Suppressor macrophage treated with lipopolysaccharide for 1 hour (primary cell): ENCODE results near the gene PAIP2.
"Not testable (repeated sequence)": the region's sequence is repeated elsewhere in the genome, so short reads cannot be mapped to it uniquely, and the experiment has no call there.

Experiments
- DNase-seq, 3 donors: peaks; one replicate each; pipeline ENCODE4 v3.0.0-alpha.2; 2020 to 2022

The PAIP2 gene

GRCh38 chr5:139379626-139380449 is 38.2 kb downstream of the PAIP2 start:
- DNase-seq = no peak

DNA sequence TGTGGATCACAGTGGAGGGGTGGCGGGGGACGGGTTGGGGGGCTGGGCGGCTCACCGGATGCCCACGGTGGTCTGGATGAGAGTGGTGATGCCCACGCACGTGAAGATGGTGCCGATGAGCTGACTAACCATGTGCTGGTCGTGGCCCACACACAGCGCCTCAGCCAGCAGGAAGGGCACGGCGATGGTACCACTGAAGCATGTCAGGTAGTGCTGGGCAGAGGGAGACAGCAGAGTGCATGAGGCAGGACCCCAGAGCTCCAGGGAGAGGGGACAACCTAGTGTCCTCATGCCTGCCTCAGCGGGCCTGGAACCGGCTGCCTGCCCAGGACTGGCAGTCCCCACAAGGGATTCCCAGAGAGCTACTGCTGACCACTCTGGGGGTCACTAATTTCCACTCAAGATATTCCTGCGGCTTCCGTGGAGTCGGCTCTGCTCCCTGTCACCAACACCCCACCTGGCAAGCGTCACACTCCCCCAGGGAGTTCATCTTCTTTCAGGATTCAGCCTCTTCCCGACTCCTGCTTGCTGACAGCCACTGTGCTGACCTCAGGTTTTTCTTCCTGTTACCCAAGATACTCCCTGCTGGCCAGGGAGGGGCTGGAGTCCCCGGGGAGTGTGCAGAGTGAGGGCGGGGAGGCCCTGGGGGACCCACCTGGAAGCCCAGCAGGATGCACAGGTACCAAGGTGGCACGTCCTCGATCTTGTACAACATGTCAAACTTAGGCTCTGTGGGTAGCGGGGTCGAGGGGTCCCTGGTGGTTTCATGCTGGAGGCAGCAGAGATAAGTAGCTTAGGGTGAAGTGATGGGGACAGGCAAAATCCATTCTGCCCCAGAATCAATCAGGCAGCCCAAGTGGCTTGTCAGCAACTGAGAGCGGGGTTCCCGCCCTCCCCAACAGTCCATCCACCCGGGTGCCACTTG is 40.4 kb downstream of the PAIP2 start:
- no peak for DNase-seq

- DNase-seq = no peak
Measured at GRCh38 chr5:139382807-139383206, 41.2 kb downstream of the PAIP2 start.

DNA sequence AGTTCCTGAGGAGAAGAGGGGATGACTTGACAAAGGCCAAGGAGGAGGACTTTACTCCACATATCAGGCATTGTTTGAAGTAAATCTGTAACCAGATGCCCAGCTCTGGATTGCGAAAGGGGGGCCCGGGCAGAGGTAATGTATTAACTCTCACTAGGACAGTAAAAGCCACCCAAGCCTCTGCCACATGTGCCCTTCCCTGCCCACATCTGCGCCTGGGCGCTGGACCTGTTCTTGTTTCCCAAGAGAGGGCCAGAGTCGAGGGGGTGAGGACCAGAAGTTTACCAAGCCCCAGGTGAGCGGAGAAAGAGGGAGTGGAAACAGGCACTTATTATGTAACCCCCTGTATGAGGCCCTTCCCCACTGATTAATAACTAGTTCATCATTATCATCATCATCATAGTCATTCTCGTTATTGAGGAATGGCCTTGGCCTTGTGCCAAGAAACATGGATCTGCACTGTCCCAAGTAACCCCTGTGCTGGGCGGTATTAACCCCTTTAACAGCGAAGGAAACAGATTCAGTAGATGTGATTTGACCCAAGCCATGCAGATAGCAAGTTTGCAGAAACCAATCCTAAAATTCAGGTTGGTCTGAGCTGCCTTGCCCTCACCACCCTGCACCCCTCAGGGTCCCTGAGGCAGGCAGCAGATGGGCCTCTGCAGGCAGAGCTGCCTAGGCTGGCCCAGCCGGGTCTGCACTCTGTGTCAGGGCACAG is 41.8 kb downstream of the PAIP2 start, which contains the start of gene SLC23A1:
SLC23A1 (minus strand) TSS at position 23 of the 718 bp plus-strand sequence. CDS start 44 bp downstream, outside the sequence.
- no peak for DNase-seq

GRCh38 chr5:139383993-139384590 is 42.4 kb downstream of the PAIP2 start:
- DNase-seq = no peak

GRCh38 chr5:139384591-139385051 is 43.0 kb downstream of the PAIP2 start:
- DNase-seq = no peak

DNA sequence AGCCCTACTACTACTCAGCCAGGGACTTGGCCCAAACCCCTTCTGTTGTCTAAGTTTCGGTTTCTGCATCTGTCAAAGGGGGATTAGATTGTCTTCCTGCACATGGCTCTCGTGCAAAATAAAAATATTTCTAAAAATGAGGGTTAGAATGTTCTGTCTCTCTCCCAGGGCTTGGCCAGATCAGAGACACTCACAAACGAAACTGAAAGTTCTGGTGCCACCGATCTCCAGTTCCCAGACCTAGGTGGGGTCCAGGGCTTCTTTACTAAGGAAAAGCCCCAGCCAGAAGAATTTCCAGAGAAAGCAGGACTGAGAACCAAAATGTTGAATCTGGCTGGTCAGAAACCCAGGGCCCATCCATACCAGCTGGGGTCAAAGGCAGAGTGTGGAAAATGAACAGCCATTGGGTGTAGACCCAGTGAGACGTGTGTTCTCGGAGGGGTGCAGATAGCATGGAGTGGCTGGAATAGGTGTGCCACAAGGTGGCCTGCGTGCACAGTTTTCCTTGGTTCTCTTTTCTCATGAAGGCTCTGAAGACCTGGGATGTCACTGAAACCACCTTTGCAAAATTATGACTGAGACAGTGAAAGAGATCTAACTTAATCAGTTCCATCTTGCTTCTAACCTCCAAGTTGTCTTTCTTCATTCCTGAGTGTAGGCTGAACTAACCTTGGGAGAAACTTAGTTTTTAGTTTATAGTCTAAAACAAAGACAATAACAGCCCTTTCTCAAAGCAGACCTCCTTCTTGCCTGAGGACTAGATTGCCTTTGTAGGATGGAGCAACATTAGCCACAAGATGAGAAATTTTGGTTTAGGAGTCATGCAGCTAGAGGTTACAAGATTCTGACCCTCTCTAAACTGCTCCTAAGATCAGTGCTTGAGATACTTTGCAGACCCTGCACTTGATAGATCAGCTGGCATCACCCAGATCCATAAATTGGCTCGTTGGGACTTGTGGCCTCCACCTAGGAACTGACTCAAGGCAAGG is 43.7 kb downstream of the PAIP2 start:
- peak; percentile 43 to 53 (median 43) for DNase-seq

DNA sequence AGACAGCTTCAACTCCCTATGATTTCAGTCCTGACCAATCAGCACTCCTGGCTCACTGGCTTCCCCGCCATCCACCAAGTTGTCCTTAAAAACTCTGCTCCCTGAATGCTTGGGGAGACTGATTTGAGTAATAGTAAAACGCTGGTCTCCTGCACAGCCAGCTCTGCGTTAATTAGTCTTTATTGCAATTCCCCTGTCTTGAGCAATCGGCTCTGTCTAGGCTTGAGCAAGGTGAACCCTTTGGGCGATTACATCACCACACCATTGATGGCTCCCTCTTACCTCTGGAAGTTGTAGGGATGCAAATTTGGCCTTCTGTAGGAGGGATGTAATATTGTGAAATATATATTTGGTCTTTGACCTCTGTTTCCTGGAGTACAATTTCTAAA is 44.4 kb downstream of the PAIP2 start:
- DNase-seq = peak in 1 of 3 donors; percentile 18

- DNase-seq = not testable (repeated sequence)
Measured at GRCh38 chr5:139386956-139387355, 45.3 kb downstream of the PAIP2 start.

DNA sequence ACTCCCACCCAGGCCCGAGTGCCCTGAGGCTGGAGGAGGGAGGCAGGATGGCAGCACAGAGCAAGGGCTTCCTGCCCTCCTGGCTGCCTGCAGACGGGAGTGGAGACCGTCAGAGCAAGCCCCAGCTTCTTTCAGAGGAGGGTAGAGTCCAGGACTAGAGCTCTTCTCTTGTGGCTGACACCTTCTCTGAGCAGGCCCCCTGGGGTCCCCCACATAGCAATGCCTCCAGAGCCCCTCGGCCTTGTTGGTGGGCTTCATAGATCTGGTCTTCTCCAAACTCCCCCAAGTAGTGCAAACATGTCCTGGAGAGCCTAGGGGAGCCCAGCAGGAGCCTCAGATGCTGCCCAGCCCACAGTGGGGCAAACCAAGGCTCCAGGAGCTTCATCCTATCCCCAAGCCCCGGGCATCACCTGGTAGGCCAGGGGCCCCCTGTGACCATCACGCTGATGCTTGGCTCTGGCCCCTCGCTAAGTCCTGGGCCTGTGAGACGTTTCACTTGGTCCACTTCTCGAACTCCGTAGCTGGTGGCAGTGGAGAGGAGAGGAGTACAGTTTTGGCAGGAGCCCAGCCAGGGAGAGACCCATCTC is 46.0 kb downstream of the PAIP2 start:
- DNase-seq = no peak

DNA sequence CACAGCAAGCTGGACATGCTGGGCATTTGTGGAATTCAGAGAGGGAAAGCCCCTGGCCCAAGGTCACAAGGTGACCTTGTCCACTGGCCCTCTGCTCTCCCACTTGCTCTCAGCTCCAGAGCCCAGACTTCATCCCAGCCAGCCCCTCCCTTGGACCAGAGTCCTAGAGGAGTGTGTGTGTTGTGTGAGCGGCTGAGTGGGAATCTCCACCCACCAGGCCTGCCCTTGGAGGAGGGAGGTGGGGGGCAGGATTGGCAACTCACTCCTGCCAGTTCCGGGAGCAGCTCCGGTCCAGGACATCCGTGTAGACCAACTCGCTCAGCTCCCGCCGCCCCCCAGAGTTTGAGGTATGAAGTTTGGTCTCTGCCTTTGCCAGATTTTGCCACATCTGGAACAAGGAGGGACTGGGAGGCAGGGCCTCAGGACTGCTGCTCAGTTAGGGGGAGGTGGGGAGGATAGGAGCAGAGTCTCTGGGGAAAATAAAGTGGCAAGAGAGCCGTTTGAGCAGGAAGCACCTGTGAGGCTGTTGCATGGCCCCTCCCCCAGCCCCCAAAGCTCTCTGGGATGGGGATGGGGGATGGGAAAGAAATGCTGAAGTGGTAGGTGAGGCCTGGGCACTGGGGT is 46.7 kb downstream of the PAIP2 start:
- DNase-seq = no peak

- DNase-seq = no peak
Measured at GRCh38 chr5:139389701-139390638, 48.3 kb downstream of the PAIP2 start, which contains the start of gene MZB1. Gene MZB1, minus strand, starts transcription at chr5:139389913. Its CDS starts 57 bp downstream, at chr5:139389856.

- no peak for DNase-seq
Measured at GRCh38 chr5:139390639-139391569, 49.2 kb downstream of the PAIP2 start.

GRCh38 chr5:139391570-139392323 is 50.1 kb downstream of the PAIP2 start:
- peak; percentile 62 to 64 (median 64) for DNase-seq

GRCh38 chr5:139392324-139392677 is 50.6 kb downstream of the PAIP2 start:
- DNase-seq = no peak

DNA sequence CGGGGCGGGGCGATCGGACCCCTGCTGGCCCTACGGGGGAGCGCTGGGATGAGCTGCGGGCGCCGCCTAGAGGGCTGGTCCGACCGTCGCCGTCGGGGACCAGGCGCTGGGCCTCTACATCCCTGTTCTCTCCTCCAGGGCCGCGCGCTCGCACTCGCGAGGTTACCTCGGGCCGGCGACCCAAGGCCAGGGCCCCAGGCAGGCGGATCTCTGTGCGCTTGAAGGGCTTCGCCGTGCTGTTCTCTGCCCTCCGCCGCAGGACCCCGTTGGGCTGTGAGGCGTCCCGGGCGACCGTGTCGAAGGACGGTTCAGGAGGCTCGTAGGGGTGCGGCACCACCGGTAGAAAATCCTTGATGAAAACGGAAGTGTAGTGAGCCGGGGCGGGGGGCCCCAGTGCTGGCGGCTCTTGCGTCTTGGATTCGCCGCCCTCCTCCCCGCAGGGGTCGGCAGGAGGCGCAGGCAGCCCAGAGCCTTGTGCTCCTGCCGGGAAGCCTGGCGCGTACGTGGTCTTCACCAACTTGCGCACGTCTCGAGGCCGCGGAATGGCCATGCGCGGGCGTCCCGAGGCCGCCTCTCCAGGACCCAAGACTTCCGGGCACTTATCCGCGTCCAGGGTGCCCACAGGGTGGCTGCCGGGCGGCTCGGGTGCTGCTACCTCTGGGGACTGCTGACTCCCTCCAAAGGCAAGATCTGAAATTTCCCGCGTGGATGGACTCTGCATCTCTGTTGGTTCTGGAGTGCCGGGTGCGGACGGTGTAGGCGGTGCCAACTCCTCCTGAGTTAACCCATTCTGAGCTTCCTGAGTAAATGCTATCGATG is 51.2 kb downstream of the PAIP2 start:
- peak; percentile 66 to 84 (median 67) for DNase-seq
